Kidney capillary endothelial cell (primary cell): ENCODE measurements around the gene ARHGAP33.

Experiments
- DNase-seq: peaks from one replicate; pipeline ENCODE4 v3.0.0-alpha.2; 2018; ENCODE audit warnings: low spot score

The ARHGAP33 gene

DNA sequence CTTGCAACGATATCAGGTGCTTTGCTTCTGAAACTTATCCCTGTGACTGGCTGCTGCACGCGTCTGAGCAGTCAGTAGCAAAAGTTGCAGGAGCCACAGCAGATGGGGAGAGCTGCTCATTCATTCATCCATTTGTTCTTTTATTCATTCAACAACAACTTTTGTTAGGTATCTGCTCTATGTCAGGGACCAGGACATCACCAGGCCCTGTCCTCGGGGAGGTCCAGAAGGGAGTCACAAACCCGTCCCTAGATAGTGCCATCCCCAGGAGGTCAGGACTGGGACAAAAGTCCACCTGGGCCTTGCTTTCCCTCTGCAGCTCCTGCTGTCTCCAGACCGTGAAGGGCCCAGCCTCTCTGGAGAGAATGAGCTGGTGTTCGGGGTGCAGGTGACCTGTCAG, 2.6 kb downstream of the ARHGAP33 start:
- DNase-seq: no peak

DNA sequence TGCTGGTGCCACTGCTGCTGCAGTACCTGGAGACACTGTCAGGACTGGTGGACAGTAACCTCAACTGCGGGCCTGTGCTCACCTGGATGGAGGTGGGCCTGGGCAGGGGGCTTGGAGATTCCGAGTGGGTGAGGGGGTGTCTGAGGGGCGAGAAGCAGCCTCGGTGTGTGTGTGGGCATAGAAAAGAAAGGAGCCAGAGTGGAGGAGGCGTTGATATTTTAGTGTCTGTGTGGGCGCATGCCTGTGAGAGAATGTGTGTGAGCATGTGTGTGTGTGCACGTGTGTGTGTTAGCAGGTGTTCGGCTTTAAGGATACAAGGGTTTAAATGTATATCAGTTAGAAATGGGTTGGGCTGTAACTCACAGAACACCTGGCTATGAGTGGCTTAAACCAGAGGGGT, 3.7 kb downstream of the ARHGAP33 start:
- DNase-seq: no peak

DNA sequence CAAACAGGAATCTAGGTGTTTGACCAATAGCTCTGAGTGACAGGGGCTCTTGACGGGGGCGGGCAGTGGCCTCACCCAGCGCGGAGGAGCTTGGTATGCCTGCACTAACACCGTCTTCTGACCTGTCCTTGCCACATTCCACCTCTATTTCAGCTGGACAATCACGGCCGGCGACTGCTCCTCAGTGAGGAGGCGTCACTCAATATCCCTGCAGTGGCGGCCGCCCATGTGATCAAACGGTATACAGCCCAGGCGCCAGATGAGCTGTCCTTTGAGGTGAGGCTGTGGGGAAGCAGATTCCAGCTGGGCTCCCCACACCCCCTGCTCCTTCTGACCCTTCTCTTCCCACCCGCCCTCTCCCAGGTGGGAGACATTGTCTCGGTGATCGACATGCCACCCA, 4.7 kb downstream of the ARHGAP33 start:
- no peak for DNase-seq

DNA sequence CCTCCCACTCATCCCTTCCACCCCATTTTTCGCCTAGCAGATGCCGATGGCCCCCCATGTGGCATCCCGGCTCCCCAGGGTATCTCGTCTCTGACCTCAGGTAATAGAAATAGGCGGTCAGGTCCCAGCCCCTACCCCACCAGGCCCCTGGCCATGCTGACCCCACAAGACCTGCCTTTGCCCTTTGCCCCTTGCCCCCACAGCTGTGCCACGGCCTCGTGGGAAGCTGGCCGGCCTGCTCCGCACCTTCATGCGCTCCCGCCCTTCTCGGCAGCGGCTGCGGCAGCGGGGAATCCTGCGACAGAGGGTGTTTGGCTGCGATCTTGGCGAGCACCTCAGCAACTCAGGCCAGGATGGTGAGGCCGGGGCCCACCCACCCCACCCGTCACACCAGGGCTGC, 5.4 kb downstream of the ARHGAP33 start:
- no peak for DNase-seq

DNA sequence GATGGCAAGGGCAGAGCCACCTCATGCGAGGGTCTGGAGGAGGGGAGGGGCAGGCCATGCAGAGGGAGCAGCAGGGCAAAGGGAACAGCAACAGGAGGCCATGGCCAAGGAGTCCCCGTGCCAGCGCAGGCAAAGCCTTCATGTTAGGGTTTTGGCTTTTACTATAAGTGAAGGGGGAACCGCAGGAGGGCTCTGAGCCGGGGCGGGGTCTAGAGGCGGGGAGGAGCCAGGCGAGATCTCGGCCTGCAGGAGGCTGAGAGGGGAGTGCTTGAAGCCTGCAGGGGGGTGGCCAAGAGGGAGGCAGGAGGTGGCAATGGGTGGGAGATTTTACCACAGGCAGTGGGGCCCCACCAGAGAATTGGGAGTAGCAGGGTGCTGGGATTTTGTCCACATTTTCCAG, 6.3 kb downstream of the ARHGAP33 start:
- DNase-seq: no peak

DNA sequence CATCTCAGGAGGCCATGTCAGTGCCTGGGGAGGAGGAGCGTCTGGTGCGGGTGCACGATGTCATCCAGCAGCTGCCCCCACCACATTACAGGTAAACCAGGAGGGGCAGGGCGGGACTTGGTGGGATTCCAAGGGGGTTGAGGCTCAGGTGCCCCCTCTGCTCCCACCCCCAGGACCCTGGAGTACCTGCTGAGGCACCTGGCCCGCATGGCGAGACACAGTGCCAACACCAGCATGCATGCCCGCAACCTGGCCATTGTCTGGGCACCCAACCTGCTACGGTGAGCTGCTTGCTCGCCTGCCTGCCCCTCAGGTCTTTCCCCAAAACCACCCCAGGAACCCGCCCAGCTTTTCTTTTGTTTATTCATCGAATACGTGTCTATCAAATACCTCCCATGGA, 7.2 kb downstream of the ARHGAP33 start:
- no peak for DNase-seq

DNA sequence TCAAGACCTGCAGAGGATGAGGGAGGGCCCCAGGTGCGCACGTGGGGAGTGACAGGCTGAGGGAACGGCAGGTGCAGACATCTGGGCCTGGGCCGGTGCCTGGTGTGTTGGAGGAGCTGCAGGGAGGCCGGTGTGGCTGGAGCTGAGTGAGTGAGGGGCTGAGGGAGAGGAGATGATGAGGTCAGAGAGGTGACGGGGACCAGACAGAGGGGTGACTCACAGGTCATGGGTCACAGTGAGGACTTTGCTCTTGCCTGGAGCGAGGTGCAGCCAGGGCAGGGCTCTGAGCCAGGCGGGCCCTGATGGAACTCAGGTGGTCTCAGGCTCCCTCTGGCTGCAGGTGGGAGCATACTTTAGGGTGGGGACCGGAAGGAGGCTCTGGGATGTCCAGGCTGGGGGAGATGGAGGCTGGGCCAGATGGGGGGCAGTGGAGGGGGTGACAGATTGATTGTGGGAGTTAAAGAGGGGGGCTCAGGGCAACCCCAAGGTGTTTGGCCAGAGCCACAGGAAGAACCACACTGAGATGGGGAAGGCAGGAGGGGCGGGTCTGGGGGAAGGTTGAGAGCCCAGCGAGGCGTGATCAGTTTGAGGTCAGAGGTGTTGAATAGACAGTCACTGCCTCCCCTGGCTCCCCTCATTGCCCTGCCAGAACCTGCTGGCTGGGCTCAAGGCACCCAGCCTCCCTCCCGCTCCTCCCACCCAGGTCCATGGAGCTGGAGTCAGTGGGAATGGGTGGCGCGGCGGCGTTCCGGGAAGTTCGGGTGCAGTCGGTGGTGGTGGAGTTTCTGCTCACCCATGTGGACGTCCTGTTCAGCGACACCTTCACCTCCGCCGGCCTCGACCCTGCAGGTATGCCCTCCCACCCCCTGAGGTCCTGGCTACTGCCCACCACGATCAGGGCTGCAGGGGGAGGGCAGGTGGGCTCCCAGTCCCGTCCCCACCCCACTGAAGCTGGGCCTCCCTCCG, 8.4 kb downstream of the ARHGAP33 start:
- no peak for DNase-seq

DNA sequence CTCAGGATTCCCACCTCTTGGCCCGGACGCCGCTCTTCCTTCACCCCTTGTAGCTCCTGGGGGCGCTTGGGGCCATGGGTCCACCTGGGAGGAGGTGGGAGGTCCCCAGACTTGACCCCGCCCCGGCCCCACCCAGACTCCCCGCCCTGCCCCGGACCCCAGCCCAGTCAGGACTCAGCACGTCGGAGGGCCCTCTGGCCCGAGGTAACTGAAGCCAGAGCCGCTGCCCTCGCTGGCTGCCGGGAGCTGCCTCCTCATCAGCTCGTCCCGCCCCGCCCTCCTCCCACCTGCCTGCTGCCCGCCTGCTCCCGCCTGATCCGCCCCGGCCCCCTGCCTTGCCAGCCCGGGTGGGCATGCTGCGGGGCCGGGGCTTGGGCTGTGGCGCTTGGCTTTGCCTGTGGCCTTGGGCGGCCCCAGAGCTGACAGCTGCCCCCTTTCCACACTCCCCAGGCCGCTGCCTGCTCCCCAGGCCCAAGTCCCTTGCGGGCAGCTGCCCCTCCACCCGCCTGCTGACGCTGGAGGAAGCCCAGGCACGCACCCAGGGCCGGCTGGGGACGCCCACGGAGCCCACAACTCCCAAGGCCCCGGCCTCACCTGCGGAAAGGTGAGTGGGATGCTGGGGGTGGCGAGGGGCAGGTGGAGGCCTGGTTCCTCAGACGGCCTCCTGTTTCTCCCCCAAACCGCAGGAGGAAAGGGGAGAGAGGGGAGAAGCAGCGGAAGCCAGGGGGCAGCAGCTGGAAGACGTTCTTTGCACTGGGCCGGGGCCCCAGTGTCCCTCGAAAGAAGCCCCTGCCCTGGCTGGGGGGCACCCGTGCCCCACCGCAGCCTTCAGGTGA, 9.4 kb downstream of the ARHGAP33 start:
- no peak for DNase-seq

DNA sequence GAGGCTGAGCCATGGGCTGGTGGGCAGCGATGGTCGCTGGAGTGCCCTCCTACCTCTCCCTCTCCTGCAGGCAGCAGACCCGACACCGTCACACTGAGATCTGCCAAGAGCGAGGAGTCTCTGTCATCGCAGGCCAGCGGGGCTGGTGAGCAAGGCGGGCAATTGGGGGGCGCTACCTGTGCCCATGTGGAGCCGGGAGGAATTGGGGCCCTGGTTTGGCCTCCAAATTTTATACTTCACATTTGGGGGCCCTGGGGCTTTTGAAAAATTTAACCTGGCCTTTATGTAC, 9.9 kb downstream of the ARHGAP33 start:
- DNase-seq: no peak

DNA sequence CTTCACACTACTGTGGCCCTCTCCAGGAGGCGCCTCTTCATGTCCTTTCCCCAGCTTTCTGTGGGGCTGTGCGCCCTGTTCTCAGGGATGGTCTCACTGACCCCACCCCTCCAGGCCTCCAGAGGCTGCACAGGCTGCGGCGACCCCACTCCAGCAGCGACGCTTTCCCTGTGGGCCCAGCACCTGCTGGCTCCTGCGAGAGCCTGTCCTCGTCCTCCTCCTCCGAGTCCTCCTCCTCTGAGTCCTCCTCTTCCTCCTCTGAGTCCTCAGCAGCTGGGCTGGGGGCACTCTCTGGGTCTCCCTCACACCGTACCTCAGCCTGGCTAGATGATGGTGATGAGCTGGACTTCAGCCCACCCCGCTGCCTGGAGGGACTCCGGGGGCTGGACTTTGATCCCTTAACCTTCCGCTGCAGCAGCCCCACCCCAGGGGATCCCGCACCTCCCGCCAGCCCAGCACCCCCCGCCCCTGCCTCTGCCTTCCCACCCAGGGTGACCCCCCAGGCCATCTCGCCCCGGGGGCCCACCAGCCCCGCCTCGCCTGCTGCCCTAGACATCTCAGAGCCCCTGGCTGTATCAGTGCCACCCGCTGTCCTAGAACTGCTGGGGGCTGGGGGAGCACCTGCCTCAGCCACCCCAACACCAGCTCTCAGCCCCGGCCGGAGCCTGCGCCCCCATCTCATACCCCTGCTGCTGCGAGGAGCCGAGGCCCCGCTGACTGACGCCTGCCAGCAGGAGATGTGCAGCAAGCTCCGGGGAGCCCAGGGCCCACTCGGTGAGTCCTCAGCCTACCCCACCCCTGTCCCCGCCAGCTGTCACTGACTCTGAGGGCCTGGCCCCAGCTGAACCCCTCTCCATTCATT, 11.2 kb downstream of the ARHGAP33 start:
- DNase-seq: no peak

DNA sequence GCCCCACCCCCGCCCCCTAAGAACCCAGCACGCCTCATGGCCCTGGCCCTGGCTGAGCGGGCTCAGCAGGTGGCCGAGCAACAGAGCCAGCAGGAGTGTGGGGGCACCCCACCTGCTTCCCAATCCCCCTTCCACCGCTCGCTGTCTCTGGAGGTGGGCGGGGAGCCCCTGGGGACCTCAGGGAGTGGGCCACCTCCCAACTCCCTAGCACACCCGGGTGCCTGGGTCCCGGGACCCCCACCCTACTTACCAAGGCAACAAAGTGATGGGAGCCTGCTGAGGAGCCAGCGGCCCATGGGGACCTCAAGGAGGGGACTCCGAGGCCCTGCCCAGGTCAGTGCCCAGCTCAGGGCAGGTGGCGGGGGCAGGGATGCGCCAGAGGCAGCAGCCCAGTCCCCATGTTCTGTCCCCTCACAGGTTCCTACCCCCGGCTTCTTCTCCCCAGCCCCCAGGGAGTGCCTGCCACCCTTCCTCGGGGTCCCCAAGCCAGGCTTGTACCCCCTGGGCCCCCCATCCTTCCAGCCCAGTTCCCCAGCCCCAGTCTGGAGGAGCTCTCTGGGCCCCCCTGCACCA, 11.9 kb downstream of the ARHGAP33 start:
- no peak for DNase-seq

DNA sequence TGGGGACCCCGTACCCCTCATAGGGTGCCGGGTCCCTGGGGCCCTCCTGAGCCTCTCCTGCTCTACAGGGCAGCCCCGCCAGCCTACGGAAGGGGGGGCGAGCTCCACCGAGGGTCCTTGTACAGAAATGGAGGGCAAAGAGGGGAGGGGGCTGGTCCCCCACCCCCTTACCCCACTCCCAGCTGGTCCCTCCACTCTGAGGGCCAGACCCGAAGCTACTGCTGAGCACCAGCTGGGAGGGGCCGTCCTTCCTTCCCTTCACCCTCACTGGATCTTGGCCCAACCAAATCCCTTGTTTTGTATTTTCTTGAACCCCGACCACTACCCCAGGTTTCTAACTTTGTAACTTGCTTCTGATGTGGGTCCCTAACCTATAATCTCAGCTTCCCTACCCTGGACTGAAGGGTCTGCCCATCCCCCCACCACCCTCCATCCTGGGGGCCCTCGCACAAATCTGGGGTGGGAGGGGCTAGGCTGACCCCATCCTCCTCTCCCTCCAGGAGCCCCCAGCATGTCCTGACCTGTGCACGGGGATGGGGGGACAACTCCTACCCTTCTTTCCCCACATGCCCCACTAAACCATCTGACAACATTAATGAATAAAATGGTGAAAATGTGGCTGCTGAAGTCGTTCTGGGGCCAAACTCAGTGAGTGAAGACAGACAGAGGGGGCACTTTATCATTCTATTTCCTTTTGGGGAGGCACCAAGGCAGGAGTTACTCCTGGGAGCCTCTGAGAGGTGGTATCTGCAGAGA, 13.0 kb downstream of the ARHGAP33 start:
- DNase-seq: no peak

DNA sequence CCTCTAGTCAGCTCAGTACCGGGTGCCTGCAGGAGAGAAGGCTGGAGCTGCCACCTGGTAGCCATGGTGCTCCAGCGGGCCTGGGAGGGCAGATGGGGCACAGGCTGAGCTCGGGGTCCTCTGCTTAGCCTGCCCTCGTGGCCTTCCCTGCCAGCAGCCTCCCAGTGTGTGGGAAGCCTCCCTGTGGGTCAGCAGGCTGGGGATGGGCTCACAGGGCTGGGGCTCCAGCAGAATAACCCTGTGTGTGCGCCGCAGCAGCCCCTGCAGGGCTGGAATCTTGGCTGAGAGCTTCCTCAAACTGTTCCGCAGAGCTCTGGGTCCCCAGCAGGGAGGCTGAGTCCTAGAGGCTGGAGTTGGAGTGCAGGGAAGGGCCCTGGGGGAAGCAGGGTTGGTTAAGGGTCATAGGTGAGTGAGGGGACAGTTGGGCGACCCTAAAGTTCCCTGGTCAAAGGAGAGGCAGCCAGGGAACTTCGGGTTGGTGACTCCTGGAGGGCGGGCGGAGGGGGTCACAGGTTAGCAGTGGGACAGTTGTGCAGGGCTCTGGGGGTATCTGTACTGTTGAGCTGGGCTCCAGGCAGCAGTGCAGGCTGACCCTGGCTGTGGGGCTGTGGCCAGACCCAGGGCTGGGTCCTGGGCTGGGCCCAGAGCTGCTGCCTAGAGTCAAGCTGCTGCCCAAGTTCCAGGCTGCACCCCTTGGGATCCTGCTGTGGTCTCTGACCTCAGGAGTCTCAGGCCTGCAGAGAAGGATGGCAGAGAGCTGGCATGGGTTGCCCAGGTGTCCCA, 14.0 kb downstream of the ARHGAP33 start:
- DNase-seq: no peak

DNA sequence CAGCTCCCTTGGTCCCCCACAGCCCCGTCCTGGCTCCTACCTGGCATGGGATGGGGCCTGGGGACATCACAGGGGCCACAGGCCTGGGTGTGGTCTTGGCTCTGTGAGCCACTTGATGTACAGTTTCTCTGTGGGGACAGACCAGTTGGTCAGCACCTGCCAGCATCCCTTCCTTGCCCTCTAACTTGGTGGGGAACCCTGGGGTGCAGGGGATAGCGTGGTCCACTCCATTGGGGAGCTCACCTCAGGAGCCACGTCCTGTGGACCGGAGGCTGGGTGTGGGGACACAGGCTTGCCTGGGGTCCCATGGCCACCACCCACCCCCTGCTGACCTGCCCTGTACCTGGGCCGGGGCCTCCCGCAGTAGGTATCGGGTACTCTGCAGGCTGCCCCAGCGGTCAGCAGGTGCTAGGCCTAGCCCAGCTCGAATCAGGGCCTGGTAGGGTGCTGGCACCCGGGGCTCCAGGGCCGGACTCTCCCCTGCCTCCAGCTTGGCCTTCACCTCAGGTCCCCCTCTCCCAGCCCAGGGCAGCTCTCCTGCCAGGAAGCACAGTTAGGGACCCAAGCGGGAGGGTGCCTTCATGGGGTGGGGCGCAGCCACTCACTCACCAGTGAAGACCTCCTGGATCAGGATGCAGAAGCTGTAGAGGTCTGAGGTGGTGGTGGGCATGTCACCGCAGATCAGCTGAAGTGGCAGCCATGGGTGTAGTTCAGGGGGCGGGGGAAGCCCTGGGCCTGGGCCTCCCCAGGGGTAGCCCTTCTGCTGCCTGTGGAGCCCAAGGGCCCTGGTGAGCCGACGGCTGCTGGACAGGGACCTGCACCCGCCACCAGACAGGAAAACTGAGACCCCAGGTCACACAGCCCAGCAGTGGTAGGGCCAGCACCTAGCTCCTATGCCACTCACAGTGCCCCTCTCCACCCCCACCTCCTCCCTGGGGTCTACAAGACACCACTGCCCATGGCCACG, 14.9 kb downstream of the ARHGAP33 start:
- no peak for DNase-seq

DNA sequence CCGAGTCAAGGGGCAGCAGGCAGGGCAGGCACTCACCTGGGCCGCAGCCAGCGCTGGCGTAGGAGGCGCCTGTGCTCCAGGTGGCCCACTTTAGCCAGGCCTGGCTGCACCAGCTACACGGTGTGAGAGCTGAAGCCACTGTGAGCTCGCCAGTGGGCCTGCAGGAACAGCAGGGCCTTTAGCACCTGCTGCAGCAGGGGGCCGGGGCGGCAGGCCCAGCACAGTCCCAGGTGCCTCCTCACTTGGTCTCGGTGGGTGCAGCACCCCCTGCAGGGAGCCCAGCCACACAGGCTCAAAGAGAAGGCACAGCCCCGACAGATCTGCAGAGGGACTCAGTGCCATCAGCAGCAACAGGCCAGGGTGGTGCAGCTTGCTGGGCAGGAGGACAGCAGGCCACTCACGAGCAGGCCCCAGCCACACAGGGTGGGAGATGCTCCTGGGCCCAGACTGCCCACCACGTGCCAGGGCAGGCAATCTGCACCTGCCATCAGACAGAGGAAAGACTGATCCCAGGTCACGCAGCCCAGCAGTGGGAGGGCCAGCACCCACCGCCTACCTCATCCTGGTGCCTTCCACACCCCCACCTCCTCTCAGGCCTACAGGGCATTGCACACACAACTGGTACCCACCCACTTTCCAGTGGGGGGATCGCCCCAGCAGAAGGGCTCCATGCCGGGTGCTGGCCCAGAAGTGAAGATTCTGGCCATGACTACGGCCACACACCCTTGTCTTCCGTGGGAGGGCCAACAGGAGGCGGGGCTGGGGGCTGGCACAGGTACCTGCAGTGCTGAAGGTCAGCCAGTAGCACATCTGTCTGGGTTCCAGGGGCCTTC, 15.8 kb downstream of the ARHGAP33 start:
- DNase-seq: no peak

DNA sequence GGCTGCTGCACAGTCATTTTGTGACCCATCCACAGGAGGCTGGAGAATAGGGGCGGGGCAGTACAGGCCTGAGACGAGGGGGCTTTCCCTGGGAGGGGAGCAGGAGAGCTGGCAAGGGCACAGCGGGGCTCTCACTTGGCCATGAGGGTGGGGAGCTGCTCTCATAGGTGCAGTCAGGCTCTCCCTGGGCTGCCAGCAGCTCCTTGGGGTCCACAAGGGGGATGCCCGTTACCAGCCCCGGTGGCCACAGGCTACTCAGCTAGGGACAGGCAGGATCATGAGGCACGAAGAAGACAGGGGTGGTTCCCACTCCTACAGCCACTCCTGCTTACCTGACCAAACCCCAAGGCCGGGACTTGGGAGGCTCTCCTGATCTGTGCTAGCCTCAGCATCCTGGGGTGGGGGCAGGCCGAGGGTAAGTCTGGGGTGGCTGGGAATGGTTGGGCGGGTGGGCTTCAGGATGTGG, 16.5 kb downstream of the ARHGAP33 start:
- DNase-seq: no peak

DNA sequence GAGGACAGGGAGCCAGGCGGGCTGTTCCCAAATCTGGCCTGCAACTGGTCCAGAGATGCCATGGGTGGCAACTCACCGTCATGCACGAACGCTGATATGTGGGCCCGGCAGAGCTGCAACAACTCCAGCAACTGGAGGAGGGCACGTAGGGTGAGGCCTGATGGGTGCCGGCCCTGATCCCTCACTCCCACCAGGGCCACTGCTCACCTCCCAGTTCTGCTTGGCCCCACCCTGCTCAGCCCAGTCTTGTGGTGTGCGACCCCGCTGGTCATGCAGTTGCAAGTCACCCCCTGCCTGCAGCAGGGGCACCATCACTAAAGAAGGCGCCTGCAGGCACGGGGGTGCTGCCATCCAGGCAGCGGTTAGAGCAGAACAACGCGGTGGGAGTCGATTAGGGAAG, 16.9 kb downstream of the ARHGAP33 start:
- no peak for DNase-seq

DNA sequence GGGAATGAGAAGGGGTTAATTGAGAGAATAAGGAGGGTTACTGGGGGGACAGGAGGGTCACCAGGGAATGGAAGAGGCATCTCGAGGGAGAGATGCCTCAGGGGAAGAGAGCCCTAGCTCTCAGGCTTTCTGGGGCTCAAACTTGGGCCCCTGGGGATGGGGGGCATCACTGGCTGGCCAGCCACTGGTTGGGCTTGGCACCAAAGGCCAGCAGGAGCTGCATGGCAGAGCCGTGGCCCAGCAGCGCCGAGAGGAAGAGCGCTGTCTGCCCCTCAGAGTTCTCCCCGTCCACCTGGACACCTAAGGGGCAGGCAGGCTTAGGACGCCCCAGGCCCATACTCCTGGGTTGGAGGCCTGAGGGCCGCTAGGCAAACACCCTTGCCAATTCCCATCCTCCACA, 17.5 kb downstream of the ARHGAP33 start:
- DNase-seq: no peak
